ENCODE results near the gene SEMA5A.

DNA sequence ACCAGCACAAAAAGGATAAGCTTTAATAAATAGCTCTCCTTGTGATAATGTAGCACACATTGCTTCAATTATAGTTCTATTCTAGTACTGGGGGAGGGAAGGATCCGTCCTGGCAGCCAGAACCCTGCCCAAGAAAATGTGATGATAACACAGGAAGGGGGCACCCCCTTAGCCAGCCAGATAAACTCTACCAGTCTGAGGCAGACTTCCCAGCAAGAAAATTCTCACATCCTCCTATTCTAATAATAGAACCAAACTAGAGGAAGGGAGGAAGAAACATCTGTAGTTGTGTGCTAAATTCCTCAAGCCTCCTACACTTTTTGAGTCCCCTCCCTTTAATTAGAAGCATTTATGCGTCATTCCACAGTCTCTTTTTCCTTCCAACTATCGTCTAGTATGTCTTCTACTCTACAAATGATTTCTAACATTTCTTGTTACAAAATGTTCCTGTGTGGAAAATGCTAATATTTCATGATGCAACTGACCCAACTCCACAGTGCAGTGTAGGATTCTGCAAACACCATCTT is 261.0 kb downstream of the SEMA5A start:
- TF ChIP-seq, protein P1, sequence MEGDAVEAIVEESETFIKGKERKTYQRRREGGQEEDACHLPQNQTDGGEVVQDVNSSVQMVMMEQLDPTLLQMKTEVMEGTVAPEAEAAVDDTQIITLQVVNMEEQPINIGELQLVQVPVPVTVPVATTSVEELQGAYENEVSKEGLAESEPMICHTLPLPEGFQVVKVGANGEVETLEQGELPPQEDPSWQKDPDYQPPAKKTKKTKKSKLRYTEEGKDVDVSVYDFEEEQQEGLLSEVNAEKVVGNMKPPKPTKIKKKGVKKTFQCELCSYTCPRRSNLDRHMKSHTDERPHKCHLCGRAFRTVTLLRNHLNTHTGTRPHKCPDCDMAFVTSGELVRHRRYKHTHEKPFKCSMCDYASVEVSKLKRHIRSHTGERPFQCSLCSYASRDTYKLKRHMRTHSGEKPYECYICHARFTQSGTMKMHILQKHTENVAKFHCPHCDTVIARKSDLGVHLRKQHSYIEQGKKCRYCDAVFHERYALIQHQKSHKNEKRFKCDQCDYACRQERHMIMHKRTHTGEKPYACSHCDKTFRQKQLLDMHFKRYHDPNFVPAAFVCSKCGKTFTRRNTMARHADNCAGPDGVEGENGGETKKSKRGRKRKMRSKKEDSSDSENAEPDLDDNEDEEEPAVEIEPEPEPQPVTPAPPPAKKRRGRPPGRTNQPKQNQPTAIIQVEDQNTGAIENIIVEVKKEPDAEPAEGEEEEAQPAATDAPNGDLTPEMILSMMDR (IDR thresholded peaks at IDR 0.05) = no peak
- TF ChIP-seq POLR2A (IDR thresholded peaks at IDR 0.05) = no peak
